NCI-H1092 (cell line): ENCODE measurements around the gene ZNF440.

Source experiments
- DNase-seq: peaks from one replicate; lab custom pipeline; 2025; lab: John Stamatoyannopoulos, UW

Gene ZNF440

GRCh38 chr19:11882606-11883005 lies 68.5 kb downstream of the ZNF440 start:
- no peak for DNase-seq
